K562 (cell line): Measurements from ENCODE around the gene GTF2I. TPM values are rescaled to one million over a fixed set of nuclear protein-coding genes. Genes with fewer than 3 reads are reported as not detected.

Source experiments
- AFF4 ChIP-seq: sonication (generic); formaldehyde crosslinking; IDR thresholded peaks from 2 replicates; pipeline ENCODE4 v1.8.0; 2023; ENCODE audit warnings: mild to moderate bottlenecking, missing genetic modification reagents
- DNMT1 ChIP-seq: fragments of 450-650 bp; IDR thresholded peaks from 2 replicates; pipeline ENCODE4 v1.6.1; 2016; ENCODE audit warnings: antibody characterized with exemption, mild to moderate bottlenecking
- ELK1 ChIP-seq: sonication (generic); formaldehyde crosslinking; IDR thresholded peaks from 2 replicates; pipeline ENCODE4 v1.8.1; 2022; ENCODE audit warnings: missing genetic modification reagents
- ID3 ChIP-seq, 2 experiments: fragments of 250-450 bp in 1 of 2; fragments of 450-650 bp in 1 of 2; sonication (Bioruptor Pico) in 1 of 2; IDR thresholded peaks; 2 replicates each; pipeline versions ENCODE4 v1.6.1 to v1.8.0; 2016 to 2021; ENCODE audit warnings: mild to moderate bottlenecking in 2 of 2, moderate library complexity in 2 of 2, missing compliant biosample characterization in 1 of 2, missing genetic modification characterization in 1 of 2
- KDM5B ChIP-seq: fragments of 200-600 bp; sonication (generic); IDR thresholded peaks from 2 replicates; pipeline ENCODE4 v1.6.1; 2012; ENCODE audit warnings: low read depth, mild to moderate bottlenecking, moderate library complexity, low read length, control low read depth, inconsistent platforms; ENCODE audit not compliant: insufficient replicate concordance
- NR4A1 ChIP-seq, 2 experiments: fragments of 250-450 bp in 1 of 2; fragments of 450-650 bp in 1 of 2; sonication (Bioruptor Pico) in 1 of 2; IDR thresholded peaks; 2 replicates each; pipeline versions ENCODE4 v1.4.0 to v1.6.1; 2016 to 2020; ENCODE audit warnings: mild to moderate bottlenecking in 2 of 2, missing compliant biosample characterization in 1 of 2, missing genetic modification characterization in 1 of 2, moderate library complexity in 1 of 2
- PURB ChIP-seq: sonication (generic); formaldehyde crosslinking; IDR thresholded peaks from 2 replicates; pipeline ENCODE4 v1.9.0; 2021; ENCODE audit warnings: low read depth, mild to moderate bottlenecking, missing genetic modification reagents
- SMAD3 ChIP-seq: fragments of 450-650 bp; formaldehyde crosslinking; conservative IDR thresholded peaks from 2 replicates; pipeline ENCODE4 v1.4.0; 2020; ENCODE audit warnings: mild to moderate bottlenecking
- TCF7 ChIP-seq: sonication (generic); IDR thresholded peaks from 2 replicates; pipeline ENCODE4 v1.6.1; 2016; ENCODE audit warnings: antibody characterized with exemption, borderline replicate concordance
- TEAD4 ChIP-seq, 2 experiments: sonication (generic) in 1 of 2; formaldehyde crosslinking in 1 of 2; IDR thresholded peaks; 2 replicates each; pipeline versions ENCODE4 v1.6.1 to v1.8.0; 2012 to 2022; ENCODE audit warnings: borderline replicate concordance in 1 of 2, inconsistent platforms in 1 of 2, low read length in 1 of 2, mild to moderate bottlenecking in 1 of 2, missing genetic modification reagents in 1 of 2
- ZC3H4 ChIP-seq: sonication (generic); formaldehyde crosslinking; IDR thresholded peaks from 2 replicates; pipeline ENCODE4 v1.9.0; 2021; ENCODE audit warnings: missing genetic modification reagents, borderline replicate concordance
- ZKSCAN8 ChIP-seq: fragments of 200-800 bp; sonication (Bioruptor generic); IDR thresholded peaks from 2 replicates; pipeline ENCODE4 v1.6.1; 2016; ENCODE audit warnings: missing genetic modification characterization, missing compliant biosample characterization
- ZNF395 ChIP-seq: fragments of 200-800 bp; sonication (Bioruptor generic); IDR thresholded peaks from 2 replicates; pipeline ENCODE4 v1.6.1; 2017; ENCODE audit warnings: missing genetic modification characterization, missing compliant biosample characterization
- ZNF444 ChIP-seq: fragments of 250-450 bp; sonication (Bioruptor Pico); IDR thresholded peaks from 2 replicates; pipeline ENCODE4 v1.4.0; 2020; ENCODE audit warnings: mild to moderate bottlenecking, moderate library complexity
- ZNF57 ChIP-seq: fragments of 450-650 bp; formaldehyde crosslinking; IDR thresholded peaks from 2 replicates; pipeline ENCODE4 v1.4.0; 2020; ENCODE audit warnings: mild to moderate bottlenecking, moderate library complexity
- ZNF740 ChIP-seq, 3 experiments: fragments of 200-800 bp in 1 of 3; sonication (Bioruptor generic) in 1 of 3; sonication (generic) in 1 of 3; formaldehyde crosslinking in 1 of 3; IDR thresholded peaks; 2 replicates each; pipeline versions ENCODE4 v1.6.1 to v1.8.0; 2016 to 2022; ENCODE audit warnings: mild to moderate bottlenecking in 2 of 3, missing compliant biosample characterization in 2 of 3, missing genetic modification characterization in 2 of 3, missing genetic modification reagents in 1 of 3
- ZNF76 ChIP-seq: fragments of 250-450 bp; sonication (Bioruptor Pico); IDR thresholded peaks from 2 replicates; pipeline ENCODE4 v1.4.0; 2020; ENCODE audit warnings: mild to moderate bottlenecking, moderate library complexity, borderline replicate concordance
- polyA plus RNA-seq, 8 experiments: library from polyadenylated mRNA; depleted of rRNA in 4 of 8; stranded (reverse) in 5 of 8; unstranded in 3 of 8; fragments of >200 nt; fragmentation: Nextera tagmentation in 2 of 8; fragmentation: Illumina TruSeq in 1 of 8; extraction: Ambion mirVana in 2 of 8; extraction: Trizol in 1 of 8; gene quantifications; 2 replicates each; pipeline versions ENCODE4 v1.2.1 to v1.2.3, GENCODE V29; 2011 to 2014; ENCODE audit warnings: inconsistent platforms in 1 of 8, missing spikeins in 1 of 8
- total RNA-seq, 7 experiments: library from RNA; depleted of rRNA in 6 of 7; stranded (reverse); fragments of >200 nt in 6 of 7; fragmentation: Illumina TruSeq in 2 of 7; extraction: Trizol in 2 of 7; gene quantifications; 2 replicates each; pipeline versions ENCODE4 v1.2.1 to v1.2.3, GENCODE V29; 2011 to 2021; ENCODE audit warnings: low replicate concordance in 1 of 7

GTF2I gene
- total and polyA plus RNA-seq, 9 of the 15 experiments (the other 6 are each of a cell fraction or from before 2014, with no cell fraction given): 8.4 to 161 (median 90.0) TPM

GRCh38 chr7:74657692-74658177 lies at the start of gene GTF2I (continued):
- TF ChIP-seq AFF4 (peak; percentile 25; the same call in 1 of the 2 replicates), SMAD3 (CRISPR knock-in tag) (no peak), ZNF57 (CRISPR knock-in tag) (peak; percentile 29; the same call in 1 of the 2 replicates), ZC3H4 (CRISPR knock-in tag) (0 out of 2 replicates have a peak, but pooled peaks have one; percentile 48), ID3 (CRISPR knock-in tag; IDR thresholded peaks at IDR 0.05) (no peak), ID3 (tag; IDR thresholded peaks at IDR 0.05) (peak; percentile 60; the same call in 1 of the 2 replicates), ZNF740 (CRISPR knock-in tag; IDR thresholded peaks at IDR 0.05) (no peak), ZNF740 (tag; IDR thresholded peaks at IDR 0.05) (no peak), TEAD4 (IDR thresholded peaks at IDR 0.05; ENCODE audit: low read length) (no peak), TEAD4 (CRISPR knock-in tag; IDR thresholded peaks at IDR 0.05; ENCODE audit: borderline replicate concordance) (0 out of 2 replicates have a peak, but pooled peaks have one; percentile 9), ZNF76 (peak; percentile 83), ZNF444 (no peak), DNMT1 (no peak), ZNF395 (CRISPR knock-in tag) (peak; percentile 8), ELK1 (CRISPR knock-in tag) (no peak), TCF7 (no peak), NR4A1 (CRISPR knock-in tag; IDR thresholded peaks at IDR 0.05) (no peak), NR4A1 (tag; IDR thresholded peaks at IDR 0.05) (peak; percentile 41; the same call in 1 of the 2 replicates), KDM5B (peak; percentile 13), PURB (CRISPR knock-in tag) (no peak), ZKSCAN8 (CRISPR knock-in tag) (0 out of 2 replicates have a peak, but pooled peaks have one; percentile 19)
